ENCODE data around the gene LGALS7B.
A peak's percentile ranks its signal among the peaks of the same experiment; 100 is the strongest.
"Not testable (repeated sequence)": the region's sequence is repeated elsewhere in the genome, so short reads cannot be mapped to it uniquely, and the experiment has no call there.

Gene LGALS7B

GRCh38 chr19:38788478-38789243 is at the start of gene LGALS7B:
LGALS7B (plus strand) TSS chr19:38789200; CDS start chr19:38789227, 27 bp downstream.
- no peak for DNase-seq

GRCh38 chr19:38739440-38740256 is 49.4 kb upstream of the LGALS7B start:
- DNase-seq: no peak

- no peak for DNase-seq
Measured at GRCh38 chr19:38740257-38740592, 48.8 kb upstream of the LGALS7B start.

- no peak for DNase-seq
Measured at GRCh38 chr19:38740932-38741331, 48.1 kb upstream of the LGALS7B start.

GRCh38 chr19:38741670-38742069 is 47.3 kb upstream of the LGALS7B start:
- DNase-seq: no peak

- DNase-seq: no peak
Measured at GRCh38 chr19:38742296-38742695, 46.7 kb upstream of the LGALS7B start.

GRCh38 chr19:38742906-38743305 is 46.1 kb upstream of the LGALS7B start:
- DNase-seq: no peak

- no peak for DNase-seq
Measured at GRCh38 chr19:38743394-38744297, 45.4 kb upstream of the LGALS7B start.

GRCh38 chr19:38744298-38744681 is 44.7 kb upstream of the LGALS7B start, which contains the start of gene CAPN12:
CAPN12 (minus strand) TSS chr19:38744474; CDS start chr19:38744165, 309 bp downstream.
- no peak for DNase-seq

GRCh38 chr19:38744874-38745273 is 44.1 kb upstream of the LGALS7B start:
- no peak for DNase-seq

- no peak for DNase-seq
Measured at GRCh38 chr19:38745316-38745715, 43.7 kb upstream of the LGALS7B start.

- not testable (repeated sequence) for DNase-seq
Measured at GRCh38 chr19:38753783-38754182, 35.2 kb upstream of the LGALS7B start.

- not testable (repeated sequence) for DNase-seq
Measured at GRCh38 chr19:38754196-38754595, 34.8 kb upstream of the LGALS7B start.

- DNase-seq: no peak
Measured at GRCh38 chr19:38759590-38760003, 29.4 kb upstream of the LGALS7B start.

GRCh38 chr19:38760805-38761517 is 28.0 kb upstream of the LGALS7B start:
- DNase-seq: not testable (repeated sequence)

- DNase-seq: not testable (repeated sequence)
Measured at GRCh38 chr19:38761884-38762389, 27.1 kb upstream of the LGALS7B start.

GRCh38 chr19:38763795-38764220 is 25.2 kb upstream of the LGALS7B start:
- no peak for DNase-seq

- no peak for DNase-seq
Measured at GRCh38 chr19:38765214-38765613, 23.8 kb upstream of the LGALS7B start.

- no peak for DNase-seq
Measured at GRCh38 chr19:38766276-38767047, 22.5 kb upstream of the LGALS7B start.

- DNase-seq: peak; percentile 94
Measured at GRCh38 chr19:38769635-38770211, 19.3 kb upstream of the LGALS7B start.

Measured in activated CD8-positive, alpha-beta memory T cell treated with anti-CD3 and anti-CD28 coated beads, Interleukin-2, amount 50 U/mL, for 4 hours (primary cell).